Measurements from ENCODE around the gene SIRPA.
A peak's percentile ranks its signal among the peaks of the same experiment; 100 is the strongest.

The SIRPA gene

GRCh38 chr20:1899241-1899525 lies 4.0 kb downstream of the SIRPA start:
- TF ChIP-seq CTCF (IDR thresholded peaks at IDR 0.05; ENCODE audit: low read depth, low read length, missing control alignments): no peak
- no peak overlapping the region for H3K4me3 ChIP-seq (ENCODE audit: low read depth, low read length)
- in situ Hi-C loops (cut with HindIII; ENCODE audit: low sequenced_read_pairs): no loop called here
- DNase-seq (ENCODE audit: low read depth): no peak

GRCh38 chr20:1900321-1900801 lies 5.2 kb downstream of the SIRPA start:
- in situ Hi-C loops (cut with HindIII; ENCODE audit: low sequenced_read_pairs): no loop called here
- DNase-seq (ENCODE audit: low read depth): peak; percentile 38
- peak; percentile 80 for TF ChIP-seq CTCF (IDR thresholded peaks at IDR 0.05; ENCODE audit: low read depth, low read length, missing control alignments)

GRCh38 chr20:1901704-1902103 lies 6.5 kb downstream of the SIRPA start:
- DNase-seq (ENCODE audit: low read depth): no peak
- H3K4me3 ChIP-seq (ENCODE audit: low read depth, low read length): no peak overlapping the region
- no peak for TF ChIP-seq CTCF (IDR thresholded peaks at IDR 0.05; ENCODE audit: low read depth, low read length, missing control alignments)
- in situ Hi-C loops (cut with HindIII; ENCODE audit: low sequenced_read_pairs): no loop called here

More at GRCh38 chr20:1900321-1900801, 5.2 kb downstream of the SIRPA start:
- H3K4me3 ChIP-seq (ENCODE audit: low read depth, low read length): no peak overlapping the region

- in situ Hi-C loops (cut with HindIII; ENCODE audit: low sequenced_read_pairs): no loop called here
- H3K4me3 ChIP-seq (ENCODE audit: low read depth, low read length): no peak overlapping the region
- DNase-seq (ENCODE audit: low read depth): no peak
- TF ChIP-seq CTCF (IDR thresholded peaks at IDR 0.05; ENCODE audit: low read depth, low read length, missing control alignments): no peak
Measured at GRCh38 chr20:1902188-1902587, 7.0 kb downstream of the SIRPA start.

GRCh38 chr20:1904135-1904534 lies 8.9 kb downstream of the SIRPA start:
- no peak for DNase-seq (ENCODE audit: low read depth)
- no peak for TF ChIP-seq CTCF (IDR thresholded peaks at IDR 0.05; ENCODE audit: low read depth, low read length, missing control alignments)
- H3K4me3 ChIP-seq (ENCODE audit: low read depth, low read length): no peak overlapping the region
- in situ Hi-C loops (cut with HindIII; ENCODE audit: low sequenced_read_pairs): no loop called here

GRCh38 chr20:1905009-1905408 lies 9.8 kb downstream of the SIRPA start:
- no peak for TF ChIP-seq CTCF (IDR thresholded peaks at IDR 0.05; ENCODE audit: low read depth, low read length, missing control alignments)
- in situ Hi-C loops (cut with HindIII; ENCODE audit: low sequenced_read_pairs): no loop called here
- DNase-seq (ENCODE audit: low read depth): no peak
- H3K4me3 ChIP-seq (ENCODE audit: low read depth, low read length): no peak overlapping the region

GRCh38 chr20:1905693-1906092 lies 10.5 kb downstream of the SIRPA start:
- DNase-seq (ENCODE audit: low read depth): no peak
- no peak for TF ChIP-seq CTCF (IDR thresholded peaks at IDR 0.05; ENCODE audit: low read depth, low read length, missing control alignments)
- H3K4me3 ChIP-seq (ENCODE audit: low read depth, low read length): no peak overlapping the region
- in situ Hi-C loops (cut with HindIII; ENCODE audit: low sequenced_read_pairs): no loop called here

Measured in astrocyte of the cerebellum (primary cell).